ENCODE data around the gene PITX2. TPM values are rescaled to one million over a fixed set of nuclear protein-coding genes. Genes with fewer than 3 reads are reported as not detected.

PITX2 gene
- total RNA-seq, 1 donor: 0.36 TPM

- H3K79me2 ChIP-seq (ENCODE audit: insufficient read depth, low read length): no peaks in the 10 kb centered on the region
- H3K4me3 ChIP-seq (ENCODE audit: insufficient read depth, low read length): no peak overlapping the region
Observed at GRCh38 chr4:110638089-110638746, 15.3 kb upstream of the PITX2 start.

GRCh38 chr4:110637408-110638088 is 14.7 kb upstream of the PITX2 start:
- Histone ChIP-seq H3K27ac (ENCODE audit: low read depth, low read length) (no peak overlapping the region), H3K4me2 (ENCODE audit: insufficient read depth, low read length) (peak overlapping the region; percentile 73), H3K4me3 (ENCODE audit: insufficient read depth, low read length) (peak overlapping the region; percentile 68), H4K20me1 (ENCODE audit: insufficient read depth, low read length) (no peaks in the 10 kb centered on the region), H3K9me3 (ENCODE audit: low read depth, low read length) (no peaks in the 10 kb centered on the region), H2AFZ (ENCODE audit: low read length) (peak overlapping the region; percentile 77), H3K79me2 (ENCODE audit: insufficient read depth, low read length) (no peaks in the 10 kb centered on the region), H3K4me1 (ENCODE audit: insufficient read depth, low read length) (peaks cover 5% of the 10 kb centered on the region), H3K36me3 (ENCODE audit: insufficient read depth, low read length) (no peaks in the 10 kb centered on the region), H3K27me3 (ENCODE audit: insufficient read depth, low read length) (peaks cover 100% of the 10 kb centered on the region)
- no peak for DNase-seq (ENCODE audit: insufficient read length, low spot score, missing footprints)
- TF ChIP-seq CTCF (IDR thresholded peaks at IDR 0.05; ENCODE audit: extremely low read depth, low read depth, low read length): no peak

More at GRCh38 chr4:110638089-110638746, 15.3 kb upstream of the PITX2 start:
- H2AFZ ChIP-seq (ENCODE audit: low read length): no peak overlapping the region
- H4K20me1 ChIP-seq (ENCODE audit: insufficient read depth, low read length): no peaks in the 10 kb centered on the region
- no peak for TF ChIP-seq CTCF (IDR thresholded peaks at IDR 0.05; ENCODE audit: extremely low read depth, low read depth, low read length)
- no peaks in the 10 kb centered on the region for H3K36me3 ChIP-seq (ENCODE audit: insufficient read depth, low read length)
- no peak overlapping the region for H3K27ac ChIP-seq (ENCODE audit: low read depth, low read length)
- H3K4me2 ChIP-seq (ENCODE audit: insufficient read depth, low read length): no peak overlapping the region
- peaks cover 5% of the 10 kb centered on the region for H3K4me1 ChIP-seq (ENCODE audit: insufficient read depth, low read length)
- peak; percentile 50 for DNase-seq (ENCODE audit: insufficient read length, low spot score, missing footprints)
- H3K27me3 ChIP-seq (ENCODE audit: insufficient read depth, low read length): peaks cover 100% of the 10 kb centered on the region
- no peaks in the 10 kb centered on the region for H3K9me3 ChIP-seq (ENCODE audit: low read depth, low read length)

GRCh38 chr4:110636680-110637407 is 14.0 kb upstream of the PITX2 start:
- TF ChIP-seq CTCF (IDR thresholded peaks at IDR 0.05; ENCODE audit: extremely low read depth, low read depth, low read length): no peak
- peaks cover 99% of the 10 kb centered on the region for H3K27me3 ChIP-seq (ENCODE audit: insufficient read depth, low read length)
- H3K9me3 ChIP-seq (ENCODE audit: low read depth, low read length): no peaks in the 10 kb centered on the region
- H3K79me2 ChIP-seq (ENCODE audit: insufficient read depth, low read length): no peaks in the 10 kb centered on the region
- H3K36me3 ChIP-seq (ENCODE audit: insufficient read depth, low read length): no peaks in the 10 kb centered on the region
- H2AFZ ChIP-seq (ENCODE audit: low read length): peak overlapping the region; percentile 77
- no peaks in the 10 kb centered on the region for H4K20me1 ChIP-seq (ENCODE audit: insufficient read depth, low read length)
- H3K27ac ChIP-seq (ENCODE audit: low read depth, low read length): no peak overlapping the region
- DNase-seq (ENCODE audit: insufficient read length, low spot score, missing footprints): peak; percentile 95
- H3K4me2 ChIP-seq (ENCODE audit: insufficient read depth, low read length): peak overlapping the region; percentile 73
- H3K4me3 ChIP-seq (ENCODE audit: insufficient read depth, low read length): peak overlapping the region; percentile 68
- peaks cover 7% of the 10 kb centered on the region for H3K4me1 ChIP-seq (ENCODE audit: insufficient read depth, low read length)

Measured in osteoblast (primary cell).